SK-N-SH (cell line): Measurements from ENCODE around the gene ITGAL. TPM values are rescaled to one million over a fixed set of nuclear protein-coding genes. Genes with fewer than 3 reads are reported as not detected.
A peak's percentile ranks its signal among the peaks of the same experiment; 100 is the strongest.

ENCODE experiments used
- CTCF ChIA-PET: fragments of 300-600, 350-600 bp; formaldehyde crosslinking; extraction: SDS; loops from one replicate; lab custom pipeline; 2021; lab: Yijun Ruan, JAX
- POLR2A ChIA-PET: fragments of 350-600 bp; sonication (Branson Sonifier 250); formaldehyde crosslinking; extraction: SDS; loops from one replicate; lab custom pipeline; 2020; ENCODE audit warnings: antibody characterized with exemption, inconsistent platforms; lab: Yijun Ruan, JAX
- DNase-seq: peaks from one replicate; pipeline ENCODE4 v3.0.0; 2012
- H2AFZ ChIP-seq: fragments of 200-600 bp; sonication (generic); 2 replicates; pipeline ENCODE4 v1.8.1; 2016; ENCODE audit warnings: antibody characterized with exemption, mild to moderate bottlenecking, low read depth
- H3F3A ChIP-seq: fragments of 200-600 bp; sonication (generic); replicated peaks from 2 replicates; pipeline ENCODE3; 2016; ENCODE audit warnings: antibody characterized with exemption, mild to moderate bottlenecking; ENCODE audit not compliant: insufficient read depth
- H3K27ac ChIP-seq, 2 experiments: fragments of 200-500 bp in 1 of 2; fragments of 200-600 bp in 1 of 2; sonication (Bioruptor generic) in 1 of 2; sonication (generic), shearing (Covaris generic) in 1 of 2; 2 replicates each; pipeline versions ENCODE4 v1.5.1 to v1.6.1; 2014 to 2016; ENCODE audit warnings: low read depth in 2 of 2, inconsistent platforms in 1 of 2, low read length in 1 of 2, mild to moderate bottlenecking in 1 of 2, mixed read lengths in 1 of 2
- H3K27me3 ChIP-seq: fragments of 200-600 bp; sonication (generic), shearing (Covaris generic); 2 replicates; pipeline ENCODE4 v1.6.1; 2016; ENCODE audit warnings: mixed run types; ENCODE audit not compliant: insufficient read depth
- H3K36me3 ChIP-seq, 2 experiments: fragments of 200-500 bp in 1 of 2; fragments of 200-600 bp in 1 of 2; sonication (Bioruptor generic) in 1 of 2; sonication (generic) in 1 of 2; replicated peaks in 1 of 2; 2 replicates each; pipeline versions ENCODE3 to v1.5.1; 2014 to 2016; ENCODE audit warnings: low read length in 1 of 2, mild to moderate bottlenecking in 1 of 2; ENCODE audit not compliant: insufficient read depth in 2 of 2, control insufficient read depth in 1 of 2
- H3K4me1 ChIP-seq, 2 experiments: fragments of 200-500 bp in 1 of 2; fragments of 200-600 bp in 1 of 2; sonication (Bioruptor generic) in 1 of 2; sonication (generic), shearing (Covaris generic) in 1 of 2; 2 replicates each; pipeline versions ENCODE4 v1.5.1 to v1.6.1; 2014 to 2016; ENCODE audit warnings: low read depth in 1 of 2, low read length in 1 of 2, mixed run types in 1 of 2; ENCODE audit not compliant: insufficient read depth in 2 of 2, control insufficient read depth in 1 of 2
- H3K4me2 ChIP-seq: fragments of 200-600 bp; sonication (generic), shearing (Covaris generic); 2 replicates; pipeline ENCODE4 v1.6.1; 2017; ENCODE audit warnings: mixed run types
- H3K4me3 ChIP-seq, 2 experiments: fragments of 200-500 bp in 1 of 2; fragments of 200-600 bp in 1 of 2; sonication (Bioruptor generic) in 1 of 2; sonication (generic), shearing (Covaris generic) in 1 of 2; 2 replicates each; pipeline versions ENCODE4 v1.5.1 to v1.8.1; 2014 to 2016; ENCODE audit warnings: low read depth in 2 of 2, inconsistent platforms in 1 of 2, low read length in 1 of 2, mild to moderate bottlenecking in 1 of 2, mixed read lengths in 1 of 2, moderate library complexity in 1 of 2
- H3K79me2 ChIP-seq: fragments of 200-600 bp; sonication (generic); 2 replicates; pipeline ENCODE4 v1.8.1; 2017; ENCODE audit warnings: mild to moderate bottlenecking; ENCODE audit not compliant: insufficient read depth
- H3K9ac ChIP-seq: fragments of 200-600 bp; sonication (generic); 2 replicates; pipeline ENCODE4 v1.6.1; 2017; ENCODE audit warnings: mixed run types
- H3K9me2 ChIP-seq: fragments of 200-600 bp; sonication (generic); 2 replicates; pipeline ENCODE4 v1.6.1; 2017; ENCODE audit warnings: mixed run types
- H3K9me3 ChIP-seq: fragments of 200-600 bp; sonication (generic); 2 replicates; pipeline ENCODE4 v1.6.1; 2017; ENCODE audit warnings: mixed run types, mild to moderate bottlenecking, moderate library complexity
- H4K20me1 ChIP-seq: fragments of 200-600 bp; sonication (generic); 2 replicates; pipeline ENCODE4 v1.6.1; 2017; ENCODE audit warnings: mild to moderate bottlenecking, mixed run types; ENCODE audit not compliant: insufficient read depth
- CHD2 ChIP-seq: fragments of 150-350 bp; IDR thresholded peaks from 2 replicates; pipeline ENCODE4 v1.6.1; 2018; ENCODE audit warnings: low read length; ENCODE audit not compliant: partially characterized antibody
- CTCF ChIP-seq: fragments of 200-600 bp; sonication (generic); IDR thresholded peaks from 2 replicates; pipeline ENCODE4 v1.6.1; 2017; ENCODE audit warnings: antibody characterized with exemption, mild to moderate bottlenecking, moderate library complexity
- ELF1 ChIP-seq: IDR thresholded peaks from 2 replicates; pipeline ENCODE4 v1.4.0; 2012
- EP300 ChIP-seq, 2 experiments: IDR thresholded peaks; 2 replicates each; pipeline versions ENCODE4 v1.4.0 to v1.6.1; 2012; ENCODE audit warnings: borderline replicate concordance in 1 of 2, low read depth in 1 of 2, low read length in 1 of 2
- EZH2phosphoT487 ChIP-seq: fragments of 200-600 bp; sonication (generic); IDR thresholded peaks from 2 replicates; pipeline ENCODE4 v1.6.1; 2017; ENCODE audit warnings: low read depth, mixed run types, mild to moderate bottlenecking, antibody characterized with exemption, moderate library complexity, borderline replicate concordance
- FOSL2 ChIP-seq: IDR thresholded peaks from 2 replicates; pipeline ENCODE4 v1.4.0; 2012; ENCODE audit warnings: low read depth, mild to moderate bottlenecking, moderate library complexity, borderline replicate concordance
- FOXJ3 ChIP-seq: sonication (generic); formaldehyde crosslinking; IDR thresholded peaks from 2 replicates; pipeline ENCODE4 v1.5.1; 2020; ENCODE audit warnings: mild to moderate bottlenecking, missing genetic modification reagents
- FOXM1 ChIP-seq: IDR thresholded peaks from 2 replicates; pipeline ENCODE4 v1.4.0; 2012; ENCODE audit warnings: low read depth, mild to moderate bottlenecking
- GABPA ChIP-seq: IDR thresholded peaks from 2 replicates; pipeline ENCODE4 v1.4.0; 2012; ENCODE audit warnings: low read depth, mild to moderate bottlenecking
- JUND ChIP-seq: IDR thresholded peaks from 2 replicates; pipeline ENCODE4 v1.4.0; 2012
- MAX ChIP-seq: IDR thresholded peaks from 2 replicates; pipeline ENCODE4 v1.4.0; 2012; ENCODE audit warnings: low read depth
- MEF2A ChIP-seq: IDR thresholded peaks from 2 replicates; pipeline ENCODE4 v1.4.0; 2012; ENCODE audit warnings: low read depth, borderline replicate concordance
- NFIC ChIP-seq: IDR thresholded peaks from 2 replicates; pipeline ENCODE4 v1.4.0; 2012; ENCODE audit warnings: borderline replicate concordance
- NRF1 ChIP-seq: IDR thresholded peaks from 2 replicates; pipeline ENCODE4 v1.6.1; 2012; ENCODE audit warnings: low read depth, mild to moderate bottlenecking, low read length
- PBX3 ChIP-seq: IDR thresholded peaks from 2 replicates; pipeline ENCODE4; 2012
- POLR2AphosphoS5 ChIP-seq: IDR thresholded peaks from 2 replicates; pipeline ENCODE4 v1.6.1; 2012; ENCODE audit warnings: low read depth, low read length
- RAD21 ChIP-seq: IDR thresholded peaks from 2 replicates; pipeline ENCODE4 v1.6.1; 2012; ENCODE audit warnings: mild to moderate bottlenecking, low read length
- RCOR1 ChIP-seq: fragments of 150-350 bp; IDR thresholded peaks from 2 replicates; pipeline ENCODE4 v1.6.1; 2017; ENCODE audit warnings: antibody characterized with exemption, low read length
- RXRA ChIP-seq: IDR thresholded peaks from 2 replicates; pipeline ENCODE4 v1.4.0; 2012; ENCODE audit warnings: low read depth, mild to moderate bottlenecking, borderline replicate concordance
- SIN3A ChIP-seq: IDR thresholded peaks from 2 replicates; pipeline ENCODE4 v1.6.1; 2012; ENCODE audit warnings: low read depth, mild to moderate bottlenecking, low read length, moderate library complexity, borderline replicate concordance
- TAF1 ChIP-seq: IDR thresholded peaks from 2 replicates; pipeline ENCODE4 v1.6.1; 2012; ENCODE audit warnings: low read depth, mild to moderate bottlenecking, low read length, moderate library complexity, borderline replicate concordance
- TCF12 ChIP-seq: IDR thresholded peaks from 2 replicates; pipeline ENCODE4 v1.4.0; 2012
- TEAD4 ChIP-seq: IDR thresholded peaks from 2 replicates; pipeline ENCODE4 v1.4.0; 2012; ENCODE audit warnings: mild to moderate bottlenecking, borderline replicate concordance; ENCODE audit not compliant: insufficient read depth
- USF1 ChIP-seq: IDR thresholded peaks from 2 replicates; pipeline ENCODE4 v1.4.0; 2012; ENCODE audit warnings: low read depth, borderline replicate concordance
- USF2 ChIP-seq: fragments of 150-350 bp; IDR thresholded peaks from 2 replicates; pipeline ENCODE4 v1.6.1; 2017; ENCODE audit warnings: antibody characterized with exemption, low read length, low read depth, borderline replicate concordance
- ZBTB33 ChIP-seq: IDR thresholded peaks from 2 replicates; pipeline ENCODE4 v1.4.0; 2012; ENCODE audit warnings: low read depth, borderline replicate concordance
- WGBS: methylation state at CpG from one replicate; pipeline ENCODE4 v1.1.6; 2017; ENCODE audit warnings: low lambda C conversion rate; 5-methylcytosine and 5-hydroxymethylcytosine counted together
- polyA plus RNA-seq, 3 experiments: library from polyadenylated mRNA; depleted of rRNA; stranded (reverse); fragments of >200 nt; gene quantifications; 2 replicates each; pipeline ENCODE4 v1.2.3, GENCODE V29; 2012

ITGAL gene
- polyA plus RNA-seq, 1 of the 3 experiments (the other 2 are of a cell fraction), result 0.12 TPM

- Histone ChIP-seq H3K4me1 (peaks cover 8 to 15% of the 10 kb centered on the region in 2 experiments; a peak in 2 of 4 replicates), H3K36me3 (peaks cover 12 to 16% of the 10 kb centered on the region in 2 experiments), H3F3A (peaks cover 5% of the 10 kb centered on the region), H3K9me3 (no peaks in the 10 kb centered on the region), H3K4me3 (peak within 1 kb of the TSS; percentile 75 to 95), H3K79me2 (peaks cover 24% of the 10 kb centered on the region), H3K9ac (peak within 1 kb of the TSS; percentile 98), H3K27ac (peak within 1 kb of the TSS; percentile 86 to 88), H4K20me1 (no peaks in the 10 kb centered on the region), H3K27me3 (no peaks in the 10 kb centered on the region), H2AFZ (peak within 1 kb of the TSS; percentile 88), H3K9me2 (no peaks in the 10 kb centered on the region), H3K4me2 (peak within 1 kb of the TSS; percentile 89)
- ChIA-PET CTCF (interaction anchor here (0.8 to 2.9 kb wide), 6 partner anchors 13 to 354 kb away, joined by 3 to 27 read pairs (median 4); partner anchors contain the start of genes DCTPP1, TBX6 and ZNF688), POLR2A (interaction anchor here (0.6 to 1.3 kb wide), 5 partner anchors 16 to 90 kb away, joined by 3 read pairs; partner anchors contain the start of gene DCTPP1)
- peak; percentile 95 for DNase-seq
- 5% methylated on average over 26 of the region's 59 CpGs for WGBS
- no peak for TF ChIP-seq NRF1
- 0 out of 2 replicates have a peak, but pooled peaks have one; percentile 31 for TF ChIP-seq USF2
- TF ChIP-seq FOXM1, result no peak
- peak; percentile 100 for TF ChIP-seq PBX3
- no peak for TF ChIP-seq RCOR1
- peak; percentile 62 for TF ChIP-seq GABPA
- TF ChIP-seq CHD2, result peak; percentile 83
- peak; percentile 67; the same call in 1 of the 2 replicates for TF ChIP-seq SIN3A
- no peak for TF ChIP-seq TCF12
- peak; percentile 80; the same call in 1 of the 2 replicates for TF ChIP-seq USF1
- TF ChIP-seq EP300 (IDR thresholded peaks at IDR 0.05; ENCODE audit: borderline replicate concordance in 1 of 2, low read depth in 1 of 2, low read length in 1 of 2), result peak in 1 of 2 experiments; percentile 8; a peak in 1 of 4 replicates
- TF ChIP-seq FOSL2, result no peak
- TF ChIP-seq TAF1, result peak; percentile 78
- peak; percentile 56 for TF ChIP-seq CTCF
- 0 out of 2 replicates have a peak, but pooled peaks have one; percentile 25 for TF ChIP-seq ZBTB33
- peak; percentile 93 for TF ChIP-seq MAX
- no peak for TF ChIP-seq NFIC
- TF ChIP-seq MEF2A, result no peak
- TF ChIP-seq JUND, result no peak
- TF ChIP-seq POLR2AphosphoS5, result peak; percentile 98
- TF ChIP-seq EZH2phosphoT487, result no peak
- peak; percentile 34 for TF ChIP-seq ELF1
- no peak for TF ChIP-seq RXRA
- no peak; the same call in 1 of the 2 replicates for TF ChIP-seq RAD21
- TF ChIP-seq FOXJ3, result 0 out of 2 replicates have a peak, but pooled peaks have one; percentile 18
- TF ChIP-seq TEAD4, result no peak
Observed at GRCh38 chr16:30445408-30446202, 26.9 kb upstream of the ITGAL start, which contains the start of gene SEPHS2. Gene SEPHS2 (minus strand): TSS chr16:30445874. CDS start chr16:30445727, 147 bp downstream.
